ENCODE results near the gene METTL8.

GRCh38 chr2:171411214-171411613 lies 22.6 kb downstream of the METTL8 start:
- TF ChIP-seq, protein P1, sequence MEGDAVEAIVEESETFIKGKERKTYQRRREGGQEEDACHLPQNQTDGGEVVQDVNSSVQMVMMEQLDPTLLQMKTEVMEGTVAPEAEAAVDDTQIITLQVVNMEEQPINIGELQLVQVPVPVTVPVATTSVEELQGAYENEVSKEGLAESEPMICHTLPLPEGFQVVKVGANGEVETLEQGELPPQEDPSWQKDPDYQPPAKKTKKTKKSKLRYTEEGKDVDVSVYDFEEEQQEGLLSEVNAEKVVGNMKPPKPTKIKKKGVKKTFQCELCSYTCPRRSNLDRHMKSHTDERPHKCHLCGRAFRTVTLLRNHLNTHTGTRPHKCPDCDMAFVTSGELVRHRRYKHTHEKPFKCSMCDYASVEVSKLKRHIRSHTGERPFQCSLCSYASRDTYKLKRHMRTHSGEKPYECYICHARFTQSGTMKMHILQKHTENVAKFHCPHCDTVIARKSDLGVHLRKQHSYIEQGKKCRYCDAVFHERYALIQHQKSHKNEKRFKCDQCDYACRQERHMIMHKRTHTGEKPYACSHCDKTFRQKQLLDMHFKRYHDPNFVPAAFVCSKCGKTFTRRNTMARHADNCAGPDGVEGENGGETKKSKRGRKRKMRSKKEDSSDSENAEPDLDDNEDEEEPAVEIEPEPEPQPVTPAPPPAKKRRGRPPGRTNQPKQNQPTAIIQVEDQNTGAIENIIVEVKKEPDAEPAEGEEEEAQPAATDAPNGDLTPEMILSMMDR (IDR thresholded peaks at IDR 0.05): no peak
- TF ChIP-seq POLR2AphosphoS5 (IDR thresholded peaks at IDR 0.05) (no peak), EP300 (IDR thresholded peaks at IDR 0.05) (no peak)

Measured in upper lobe of left lung (tissue), 4 donors.